ENCODE data around the gene LRMDA.
"Not testable (repeated sequence)": the region's sequence is repeated elsewhere in the genome, so short reads cannot be mapped to it uniquely, and the experiment has no call there.

The LRMDA gene

DNA sequence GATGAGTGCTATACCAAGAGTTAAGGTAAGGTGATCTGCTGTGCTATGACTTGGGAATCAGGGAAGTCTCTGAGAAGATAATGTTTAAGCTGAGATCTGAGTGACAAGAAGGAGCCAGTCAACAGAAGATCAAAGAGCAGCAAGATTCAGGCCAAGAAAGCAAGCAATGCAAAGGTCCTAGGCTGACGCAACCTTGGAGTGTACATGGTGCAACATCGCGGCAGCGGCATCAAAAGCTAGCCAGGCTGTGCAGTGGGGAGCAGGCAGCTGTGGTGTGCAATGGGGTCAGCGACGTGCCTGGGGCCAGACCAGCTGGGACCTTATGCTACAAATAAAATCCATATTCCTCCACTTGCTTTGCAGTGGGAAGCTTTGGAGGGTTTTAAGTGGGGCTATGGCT is 324.1 kb downstream of the LRMDA start:
- DNase-seq: no peak

DNA sequence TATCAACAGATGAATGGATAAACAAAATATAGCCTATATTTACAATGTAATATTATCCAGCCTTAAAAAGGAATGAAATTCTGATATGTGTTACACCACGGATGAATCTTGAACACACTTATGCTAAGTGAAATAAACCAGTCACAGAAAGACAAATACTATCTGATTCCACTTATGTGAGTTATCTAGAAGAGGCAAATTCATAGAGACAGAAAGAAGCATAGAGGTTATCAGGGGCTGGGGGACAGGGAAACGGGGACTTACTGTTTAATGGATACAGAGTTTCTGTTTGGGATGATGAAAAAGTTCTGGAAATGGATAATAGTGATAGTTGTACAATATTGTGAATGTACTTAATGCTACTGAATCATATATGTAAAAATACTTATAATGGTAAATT is 329.9 kb downstream of the LRMDA start:
- no peak for DNase-seq

DNA sequence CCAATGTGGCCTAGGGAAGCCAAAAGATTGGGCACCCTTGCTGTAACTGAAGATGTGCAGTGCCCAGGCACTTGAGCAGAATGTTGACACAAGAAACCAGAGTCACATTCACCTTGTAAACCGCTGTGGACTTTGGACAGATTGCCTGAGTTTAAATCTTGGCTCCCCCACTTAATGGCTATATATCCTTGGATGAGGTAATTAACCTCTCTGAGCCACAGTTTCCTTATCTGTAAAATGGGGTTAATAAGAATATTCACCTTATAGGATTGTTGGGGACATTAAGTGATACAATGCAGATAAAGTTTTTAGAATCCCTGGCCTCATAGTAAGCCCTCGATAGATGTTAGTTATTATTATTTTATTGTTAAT is 331.0 kb downstream of the LRMDA start:
- DNase-seq: no peak

DNA sequence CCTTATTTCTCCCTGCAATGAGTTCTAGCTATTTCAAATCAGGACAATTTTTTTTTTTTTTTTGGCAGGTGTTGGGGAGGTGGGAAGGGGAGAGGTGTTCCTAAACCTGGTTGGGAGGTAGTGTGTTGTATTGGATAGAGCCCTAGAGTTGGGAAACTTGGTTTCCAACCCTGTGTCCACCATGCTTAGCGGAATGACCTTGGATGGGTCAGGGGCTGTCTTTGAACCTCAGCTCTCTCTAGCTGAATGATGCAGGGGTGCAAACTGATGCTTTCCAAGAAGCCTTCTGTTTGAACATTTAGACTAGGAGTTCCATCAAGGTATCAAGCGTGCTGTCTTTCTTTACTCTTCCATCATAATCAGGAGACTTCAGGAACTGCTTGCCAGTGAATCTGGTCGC is 332.2 kb downstream of the LRMDA start:
- DNase-seq: no peak

DNA sequence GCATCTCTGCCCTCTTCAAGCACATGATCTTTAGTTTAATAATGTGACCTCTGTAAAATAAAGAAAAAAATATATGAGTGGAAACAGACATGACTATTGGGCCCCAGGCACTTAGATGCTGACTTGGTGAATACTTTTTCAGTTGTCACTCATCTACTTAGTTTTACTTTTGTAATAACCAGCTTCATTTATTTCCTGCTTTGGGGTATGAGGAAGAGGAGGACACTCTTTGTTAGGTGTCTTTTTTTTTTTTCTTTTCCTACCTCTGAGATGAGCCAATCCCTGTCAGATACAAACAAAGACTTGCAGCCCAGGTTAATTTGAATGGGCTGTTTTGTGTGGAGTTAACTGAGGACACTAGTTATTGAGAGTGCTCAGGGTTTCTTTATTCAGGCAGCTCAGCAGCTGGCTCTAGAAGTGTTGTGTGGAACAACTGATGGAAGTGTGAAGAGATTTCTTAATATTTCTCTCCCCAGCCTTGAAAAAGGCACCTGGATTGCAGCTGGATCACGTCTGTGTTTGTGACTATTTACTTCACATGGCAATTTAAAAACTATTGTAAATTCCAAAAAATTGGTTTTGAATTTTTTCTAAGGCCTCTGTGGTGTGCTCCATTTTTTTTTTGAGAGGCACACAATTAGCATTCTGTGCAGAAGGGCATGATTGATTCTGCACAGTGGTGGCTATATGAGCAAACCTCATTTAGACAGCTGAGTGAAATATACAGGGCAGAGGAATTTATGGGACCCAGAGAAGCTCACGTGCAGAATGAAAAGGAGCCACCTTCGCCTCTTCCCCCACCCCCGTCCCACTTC is 333.8 kb downstream of the LRMDA start:
- no peak for DNase-seq

DNA sequence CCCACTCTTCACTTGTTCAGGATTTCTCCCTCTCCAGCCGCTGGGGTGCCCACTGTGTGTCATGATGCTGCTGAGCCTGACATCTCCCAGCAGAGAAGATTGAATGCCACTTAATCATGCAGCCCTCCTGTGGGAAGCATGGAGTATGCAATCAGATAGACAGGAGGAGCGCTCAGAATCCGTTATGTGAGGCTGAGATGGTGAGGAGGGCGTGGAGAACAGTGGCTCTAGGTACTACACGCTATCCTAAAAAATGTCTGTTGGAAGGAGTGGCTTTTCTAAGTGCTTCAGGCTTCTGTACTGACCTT is 334.3 kb downstream of the LRMDA start:
- no peak for DNase-seq

DNA sequence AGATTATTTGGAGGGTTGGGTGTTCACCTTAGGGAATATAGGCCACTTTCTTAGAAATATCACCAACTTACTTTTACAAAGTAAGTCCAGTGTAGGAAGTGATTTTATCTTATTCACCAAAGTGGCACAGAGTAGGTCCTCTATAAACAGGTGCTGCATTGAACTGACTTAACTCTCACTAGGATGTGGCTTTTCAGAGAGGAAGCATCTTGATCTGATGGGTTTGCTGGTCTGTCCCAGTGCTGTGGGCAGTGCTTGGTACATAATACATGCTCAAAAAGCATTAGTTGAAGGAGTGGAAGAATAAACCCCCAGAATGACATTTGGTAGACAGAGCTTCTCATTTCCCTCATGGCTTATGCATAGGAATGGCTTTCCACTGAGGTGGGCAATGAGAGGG is 334.7 kb downstream of the LRMDA start:
- no peak for DNase-seq

DNA sequence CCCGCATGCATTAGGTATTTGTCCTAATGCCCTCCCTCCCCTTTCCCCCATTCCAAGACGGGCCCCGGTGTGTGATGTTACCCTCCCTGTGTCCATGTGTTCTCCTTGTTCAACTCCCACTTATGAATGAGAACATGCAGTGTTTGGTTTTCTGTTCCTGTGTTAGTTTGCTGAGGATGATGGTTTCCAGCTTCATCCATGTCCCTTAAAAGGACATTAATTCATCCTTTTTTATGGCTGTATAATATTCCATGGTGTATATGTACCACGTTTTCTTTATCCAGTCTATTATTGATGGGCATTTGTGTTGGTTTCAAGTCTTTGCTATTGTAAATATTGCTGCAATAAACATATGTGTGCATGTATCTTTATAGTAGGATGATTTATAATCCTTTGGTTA is 335.3 kb downstream of the LRMDA start:
- not testable (repeated sequence) for DNase-seq

DNA sequence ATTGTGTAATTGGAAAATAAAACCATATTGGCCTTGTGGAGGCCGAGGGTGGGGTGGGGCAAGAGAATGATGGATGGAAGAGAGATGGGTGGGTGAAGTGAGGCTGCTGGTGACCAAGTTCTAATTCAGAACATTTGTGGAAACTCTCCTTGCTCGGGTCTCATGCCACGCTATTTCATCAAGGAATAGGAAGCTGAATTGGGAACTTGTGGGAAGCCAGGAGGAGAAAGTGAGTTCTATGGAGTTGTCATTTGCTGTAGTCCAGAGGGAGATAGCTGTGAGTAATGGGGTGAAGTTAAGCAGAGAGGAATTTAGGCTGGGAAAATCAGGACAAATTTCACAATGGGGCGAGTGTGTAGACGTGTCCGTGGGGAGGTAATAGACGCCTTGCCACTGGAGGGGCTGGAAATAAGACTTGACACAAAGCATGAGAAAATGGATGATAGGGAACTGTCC is 339.2 kb downstream of the LRMDA start:
- DNase-seq: no peak

DNA sequence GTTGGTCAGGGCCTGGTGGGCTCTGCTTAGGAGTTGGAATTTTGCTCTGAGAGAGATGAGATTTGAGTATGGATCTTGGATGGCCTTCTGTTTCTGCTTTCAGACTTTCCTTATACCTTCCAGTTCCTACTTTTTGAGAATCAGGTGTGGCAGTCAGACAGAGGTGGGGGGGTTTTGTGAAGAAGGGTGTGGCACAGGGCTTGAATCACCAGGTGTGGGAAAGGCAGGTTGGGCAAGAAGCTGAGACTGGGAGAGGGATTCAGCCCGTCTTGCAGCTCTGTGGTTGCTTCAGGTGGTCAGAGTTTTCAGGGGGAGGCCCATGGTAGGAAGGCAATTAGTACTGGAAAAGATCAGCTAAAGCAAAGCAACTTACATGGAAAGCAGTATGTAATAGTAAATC is 340.2 kb downstream of the LRMDA start:
- DNase-seq: no peak

DNA sequence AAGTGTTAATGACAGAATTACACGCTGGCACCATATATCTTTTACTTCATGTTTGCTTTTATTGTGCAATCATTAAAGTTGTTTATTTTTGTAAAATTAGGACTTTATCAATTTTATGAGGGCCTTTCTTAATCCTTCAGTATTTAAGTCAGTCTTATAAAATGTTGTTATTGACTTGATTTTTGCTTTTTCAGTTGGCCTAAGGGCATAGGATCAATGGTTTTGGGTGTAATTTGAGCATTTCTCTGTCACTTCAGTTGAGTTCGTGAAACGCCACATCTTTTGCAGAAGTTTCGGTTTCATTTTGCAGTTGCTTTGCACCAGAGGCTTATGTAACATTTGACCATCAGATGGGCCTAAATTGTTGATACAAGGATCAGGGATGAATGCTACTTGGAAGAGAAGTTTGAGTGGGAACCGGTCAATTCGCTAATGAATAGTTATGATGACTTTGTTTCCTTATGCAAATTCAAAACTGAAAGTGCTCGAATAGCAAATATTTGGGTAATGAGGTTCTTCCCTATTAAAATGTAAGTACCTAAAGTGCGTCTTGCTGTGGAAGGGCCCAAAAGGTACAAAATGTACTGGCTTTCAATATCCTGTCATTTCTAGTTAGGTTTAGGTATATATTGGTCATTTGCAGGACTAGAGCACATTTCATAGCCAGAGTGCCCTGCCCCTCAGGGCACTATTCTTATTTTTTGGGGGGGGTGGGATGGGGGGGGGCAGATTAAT is 340.9 kb downstream of the LRMDA start:
- no peak for DNase-seq

DNA sequence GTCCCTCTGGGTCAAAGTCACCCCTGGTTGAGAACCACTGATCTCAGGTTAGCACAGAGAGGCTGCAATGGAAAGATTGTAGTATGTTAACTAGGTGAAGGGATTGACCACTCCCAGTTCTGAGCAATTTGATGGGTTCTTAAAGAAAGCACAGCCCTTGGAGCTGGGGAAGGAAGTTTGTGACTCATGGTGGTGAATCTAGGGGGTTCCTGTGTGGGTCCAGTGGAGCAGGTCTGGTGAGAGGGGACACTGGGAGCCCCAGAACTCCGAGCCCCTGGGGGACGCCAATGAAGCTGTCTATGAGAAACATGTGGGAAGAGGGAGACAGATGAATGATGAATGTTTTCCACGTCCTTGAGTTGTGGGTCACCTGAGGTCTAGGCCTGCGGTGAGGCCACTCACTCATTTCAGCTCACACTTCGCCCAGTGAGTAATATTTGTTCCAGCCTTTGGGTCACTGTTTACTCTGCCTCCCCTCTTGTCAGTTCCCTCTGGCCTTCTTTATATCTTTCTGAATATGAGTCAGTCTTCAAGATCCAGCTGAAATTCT is 341.9 kb downstream of the LRMDA start:
- DNase-seq: no peak

DNA sequence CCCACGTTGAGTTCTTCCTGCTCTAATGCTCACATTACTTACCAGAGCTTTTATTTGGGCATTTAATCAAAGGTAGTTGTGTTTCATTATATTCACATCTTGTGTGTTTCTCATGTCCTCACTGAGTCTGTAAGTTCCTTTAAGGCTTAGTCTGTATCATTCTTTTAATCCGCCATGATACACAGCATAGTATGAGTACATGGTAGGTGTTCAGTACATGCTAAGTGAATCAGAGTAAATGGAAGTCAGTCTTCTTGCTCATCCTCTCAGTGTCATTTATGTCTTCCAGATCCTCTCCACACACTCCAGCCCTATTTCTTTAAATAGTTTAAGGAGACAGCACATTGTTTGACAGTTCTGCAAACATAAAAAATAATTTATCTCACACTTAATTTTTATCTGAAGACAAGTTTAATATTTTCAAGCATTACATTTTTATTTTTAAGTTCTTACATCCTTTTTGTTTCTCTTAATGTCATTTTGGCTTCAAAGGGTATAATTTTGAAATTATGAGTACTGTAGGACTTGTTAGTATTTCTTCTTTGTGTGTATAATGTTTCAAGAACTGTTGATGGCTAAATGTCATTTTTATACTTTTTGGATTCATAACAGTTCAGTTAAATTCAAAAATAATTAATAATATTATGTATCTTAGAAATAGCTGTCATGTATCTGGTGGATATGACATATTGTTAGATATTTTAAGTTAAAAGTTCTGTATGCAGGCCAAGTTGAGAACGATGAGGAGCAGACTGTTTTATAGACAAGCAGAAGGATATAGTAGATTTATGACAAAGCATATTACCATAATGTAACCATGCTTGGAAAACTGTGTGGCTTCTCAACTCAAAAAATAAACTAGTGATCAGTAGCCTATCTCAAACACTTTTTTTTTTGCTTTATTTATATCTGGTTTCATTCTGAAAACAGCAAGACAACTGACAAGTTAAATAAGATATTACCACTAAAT is 342.7 kb downstream of the LRMDA start:
- no peak for DNase-seq

DNA sequence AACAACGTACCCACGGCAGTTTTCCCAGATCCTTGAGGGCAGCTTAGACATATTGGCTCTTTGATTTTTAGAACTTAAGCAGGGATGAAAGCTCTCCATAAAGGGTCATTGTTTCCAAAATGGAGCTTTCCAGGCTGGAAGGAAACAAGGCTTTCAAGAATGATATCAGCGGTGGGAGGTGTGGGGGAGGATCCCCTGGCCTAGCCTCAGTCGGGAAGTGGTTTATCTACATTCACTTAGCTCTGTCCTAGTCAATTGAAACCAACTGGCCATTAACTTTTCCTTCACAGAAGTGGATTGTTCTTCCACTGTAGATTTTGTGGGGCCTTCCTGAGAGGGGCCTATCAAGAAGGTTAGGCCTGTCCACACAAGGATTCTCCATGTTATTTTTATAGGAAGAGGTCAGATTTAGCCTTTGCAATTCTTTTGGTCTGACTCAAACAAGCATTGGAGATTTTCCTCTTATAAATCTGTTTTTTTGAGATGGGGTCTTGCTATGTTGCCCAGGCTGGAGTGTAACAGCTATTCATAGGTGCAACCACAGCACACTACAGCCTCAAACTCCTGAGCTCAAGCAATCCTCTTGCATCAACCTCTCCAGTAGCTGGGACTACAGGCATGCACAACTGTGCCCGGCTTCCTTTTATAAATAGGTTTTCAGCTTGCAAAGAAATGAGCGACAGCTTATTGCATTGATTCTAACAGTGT is 343.5 kb downstream of the LRMDA start:
- DNase-seq: no peak

DNA sequence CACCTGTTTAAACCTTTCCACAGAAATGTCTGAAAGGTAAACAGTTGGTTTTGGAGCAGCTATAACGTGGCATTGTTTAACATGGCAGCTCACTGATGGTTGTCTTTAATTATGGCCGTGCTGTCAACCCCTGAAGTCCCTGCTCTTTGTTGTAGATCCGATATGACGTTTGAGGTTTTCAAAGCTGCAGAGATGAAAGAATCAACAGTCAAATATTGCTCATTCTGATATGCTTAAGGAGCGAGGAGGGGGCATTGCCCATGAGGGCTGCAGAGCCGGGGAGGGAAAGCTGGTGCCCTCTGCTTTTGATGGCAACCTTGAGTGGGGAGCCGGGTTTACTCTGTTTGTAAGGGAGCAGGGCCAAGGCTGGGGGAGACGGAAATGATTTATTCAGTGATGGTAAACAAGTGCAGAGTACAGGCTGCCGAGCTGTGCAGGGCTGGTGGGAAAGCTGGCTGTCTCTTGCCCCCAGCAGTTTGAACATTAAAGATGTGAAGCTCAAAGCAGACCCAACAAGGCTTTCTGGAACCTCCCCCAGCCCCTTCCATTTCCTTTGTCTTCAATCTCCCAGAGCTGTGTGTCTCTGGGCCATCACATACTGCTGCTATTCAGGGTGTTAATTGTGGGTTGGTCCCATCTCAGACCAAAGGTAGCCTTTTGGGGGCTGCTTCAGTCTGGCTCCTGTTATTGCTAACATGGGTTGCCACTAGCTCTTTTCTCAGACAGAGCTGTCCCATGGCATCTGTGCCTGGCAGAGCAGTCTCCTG is 345.5 kb downstream of the LRMDA start:
- DNase-seq: no peak

DNA sequence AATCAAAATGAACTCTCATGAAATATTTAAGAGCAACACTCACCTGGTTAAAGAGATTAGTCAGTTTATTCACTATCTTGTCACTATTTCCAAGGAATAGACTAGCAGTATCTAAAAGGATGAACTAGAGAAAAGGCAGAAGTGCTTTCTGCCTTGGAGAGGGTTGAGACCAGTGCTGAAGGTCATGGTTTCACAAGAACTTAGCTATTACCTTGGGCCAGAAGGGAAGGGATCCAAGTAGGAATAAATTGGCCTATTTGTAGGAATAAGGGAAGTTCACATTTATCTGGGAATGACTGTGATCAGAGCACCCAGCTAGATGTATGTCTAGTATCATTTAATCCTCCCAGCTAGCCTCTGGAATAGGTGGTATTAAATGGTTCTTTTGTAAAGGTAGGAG is 347.2 kb downstream of the LRMDA start:
- no peak for DNase-seq

DNA sequence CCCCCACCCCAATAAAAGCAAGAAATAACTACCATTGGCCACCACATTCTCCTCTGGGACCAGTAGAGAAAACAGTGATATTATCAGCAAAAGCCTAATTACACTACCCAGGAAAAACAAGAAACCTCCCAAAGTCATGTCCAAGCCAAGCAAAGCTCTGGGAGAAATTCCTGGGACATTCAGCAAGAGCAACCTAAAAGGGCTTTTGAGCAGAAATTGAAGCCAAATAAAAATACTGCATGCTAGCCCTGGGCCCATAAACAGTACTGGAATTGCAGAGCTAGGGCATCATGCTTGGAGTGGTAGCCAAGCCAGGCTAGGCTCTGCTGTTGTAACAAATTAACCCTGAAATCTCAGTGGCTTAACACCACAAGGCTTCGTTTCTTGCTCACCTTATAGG is 347.9 kb downstream of the LRMDA start:
- DNase-seq: no peak

DNA sequence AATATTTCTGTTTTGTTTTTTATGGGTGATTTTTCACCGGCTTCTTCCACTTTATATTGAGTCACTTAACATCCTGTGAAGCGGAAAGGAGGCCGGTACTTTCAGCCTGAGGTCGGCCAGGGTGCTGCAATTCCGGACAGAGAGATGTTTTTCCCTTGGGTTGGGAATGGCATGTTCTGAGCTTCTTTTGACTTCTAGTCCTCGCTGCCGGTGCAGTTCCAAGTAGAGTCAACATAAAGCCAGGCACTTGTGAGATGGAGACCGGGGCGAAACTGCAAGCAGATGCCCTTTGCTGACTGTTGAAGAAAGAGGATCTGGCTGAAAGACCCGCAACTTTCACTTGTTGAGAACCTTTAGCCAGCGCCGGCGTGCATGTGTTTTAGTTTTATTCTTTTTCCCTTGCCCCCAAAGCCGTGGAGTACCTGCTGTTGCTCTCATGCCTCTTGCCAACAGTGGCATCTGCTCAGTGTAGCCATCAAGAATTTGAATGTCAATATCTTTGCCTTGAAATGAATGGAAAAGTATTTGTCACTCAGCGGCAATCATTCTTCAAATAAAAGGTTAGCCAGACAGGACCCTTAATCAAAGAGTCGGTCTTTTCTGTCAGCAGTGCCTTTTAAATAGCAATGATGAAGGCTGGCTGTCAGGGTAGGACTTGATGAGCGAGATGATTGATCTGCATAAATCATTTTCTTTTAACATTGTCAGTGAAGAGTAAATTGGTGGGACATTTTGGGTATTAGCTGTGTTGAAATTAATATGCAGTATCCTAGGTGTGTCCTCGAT is 351.2 kb downstream of the LRMDA start:
- DNase-seq: no peak

DNA sequence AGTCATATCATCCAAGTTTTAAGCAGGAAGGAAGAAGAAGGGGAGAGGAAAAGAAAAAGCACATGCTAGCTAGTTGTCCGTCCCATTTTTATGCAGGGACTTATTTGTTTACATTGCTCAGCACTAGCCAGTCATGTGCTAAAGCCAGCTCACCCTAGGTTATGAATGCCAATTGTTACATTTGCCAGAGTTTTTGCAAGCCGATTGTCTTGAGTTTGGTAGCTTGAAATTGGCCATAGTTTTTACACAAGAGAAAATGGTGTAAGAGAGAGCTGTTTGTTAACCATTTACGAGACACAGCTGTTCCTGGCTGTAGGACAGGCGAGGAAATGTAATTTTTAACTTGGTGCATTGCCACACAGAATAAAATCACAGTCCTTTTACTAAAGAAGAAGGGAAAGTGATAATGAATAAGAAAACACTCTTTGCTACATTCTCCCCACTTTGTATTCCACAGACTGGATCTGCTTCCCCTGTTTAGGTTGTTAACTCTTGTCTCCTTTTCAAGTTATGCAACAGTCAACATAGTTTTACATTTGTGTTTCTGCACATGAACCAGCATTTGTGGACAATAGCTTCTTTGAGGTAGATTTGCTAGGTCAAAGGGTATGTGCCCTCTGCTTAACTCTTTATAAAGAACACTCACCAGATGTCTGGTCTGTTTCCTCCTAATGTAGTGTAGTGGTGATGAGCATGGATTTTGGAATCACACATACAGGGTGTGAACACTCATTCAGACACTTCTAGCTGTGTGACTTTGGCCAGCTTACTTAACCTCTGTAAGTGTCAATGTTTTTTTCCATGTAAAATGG is 357.2 kb downstream of the LRMDA start:
- DNase-seq: no peak

DNA sequence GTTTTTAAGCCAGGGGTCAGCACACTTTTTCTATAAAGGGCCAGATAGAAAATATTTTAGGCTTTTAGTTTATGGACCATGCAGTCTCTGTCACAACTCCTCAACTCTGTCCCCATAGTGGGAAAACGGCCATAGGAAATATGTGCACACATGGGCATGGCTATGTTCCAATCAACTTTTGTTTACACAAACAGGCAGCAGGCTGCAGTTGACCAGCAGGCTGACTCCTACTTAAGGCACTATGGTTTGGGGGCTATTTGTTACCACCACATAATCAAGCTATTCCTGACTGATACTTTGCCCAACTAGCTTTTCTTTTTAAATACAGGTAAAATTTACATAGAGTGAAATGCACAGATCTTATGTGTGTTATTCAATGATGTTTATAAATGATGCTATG is 362.4 kb downstream of the LRMDA start:
- no peak for DNase-seq
